H1 (cell line): ENCODE data around the gene PMS2. TPM values are rescaled to one million over a fixed set of nuclear protein-coding genes. Genes with fewer than 3 reads are reported as not detected.
"Not testable (repeated sequence)": the region's sequence is repeated elsewhere in the genome, so short reads cannot be mapped to it uniquely, and the experiment has no call there.

ENCODE experiments used
- CTCF ChIA-PET: fragments of 300-600 bp; sonication (Branson Sonifier 250); formaldehyde crosslinking; loops from one replicate; lab custom pipeline; 2021; ENCODE audit not compliant: partially characterized antibody; lab: Charles Lee
- POLR2A ChIA-PET: fragments of 300-600 bp; sonication (Branson Sonifier 250); formaldehyde crosslinking; loops from one replicate; lab custom pipeline; 2021; ENCODE audit warnings: inconsistent platforms; ENCODE audit not compliant: partially characterized antibody; lab: Charles Lee
- DNase-seq, 2 experiments: peaks; one replicate each; pipeline versions ENCODE4 v3.0.0 to v3.0.0-alpha.2; 2010 to 2022; ENCODE audit warnings: low spot score in 2 of 2, low read depth in 1 of 2, mixed read lengths in 1 of 2
- FAIRE-seq: peaks from 2 replicates; lab custom pipeline; 2011; peaks lifted over from hg19 to GRCh38; lab: Jason Lieb, UNC
- H2AFZ ChIP-seq: 2 replicates; pipeline ENCODE4 v1.8.1; 2012; ENCODE audit warnings: low read length, inconsistent platforms
- H2AK5ac ChIP-seq: 2 replicates; pipeline ENCODE4 v1.6.1; 2013; ENCODE audit warnings: low read depth, low read length
- H2BK120ac ChIP-seq: replicated peaks from 2 replicates; pipeline ENCODE3; 2013; ENCODE audit warnings: low read depth, low read length, inconsistent platforms
- H2BK12ac ChIP-seq: 2 replicates; pipeline ENCODE4 v1.6.1; 2013; ENCODE audit warnings: low read depth, low read length
- H2BK15ac ChIP-seq: 2 replicates; pipeline ENCODE4 v1.6.1; 2013; ENCODE audit warnings: low read length
- H2BK20ac ChIP-seq: 2 replicates; pipeline ENCODE4 v1.6.1; 2013; ENCODE audit warnings: low read length
- H2BK5ac ChIP-seq: 2 replicates; pipeline ENCODE4 v1.6.1; 2013; ENCODE audit warnings: low read depth, low read length
- H3K14ac ChIP-seq: 2 replicates; pipeline ENCODE4 v1.6.1; 2013; ENCODE audit warnings: inconsistent platforms; ENCODE audit not compliant: insufficient read length
- H3K18ac ChIP-seq: 2 replicates; pipeline ENCODE4 v1.6.1; 2013; ENCODE audit warnings: low read length; ENCODE audit errors: extremely low read depth
- H3K23ac ChIP-seq: 2 replicates; pipeline ENCODE4 v1.6.1; 2013; ENCODE audit warnings: inconsistent platforms; ENCODE audit not compliant: insufficient read length
- H3K23me2 ChIP-seq: 2 replicates; pipeline ENCODE4 v1.6.1; 2013; ENCODE audit warnings: low read depth, low read length
- H3K27ac ChIP-seq: 2 replicates; pipeline ENCODE4 v1.6.1; 2011; ENCODE audit warnings: low read depth, low read length, inconsistent platforms
- H3K27me3 ChIP-seq, 4 experiments: replicated peaks in 1 of 4; 1 replicate in 1 of 4; 2 replicates in 3 of 4; pipeline versions ENCODE4 v1.6.1 to v1.8.1; 2011 to 2013; ENCODE audit warnings: low read length in 3 of 4, mild to moderate bottlenecking in 3 of 4, inconsistent platforms in 2 of 4, mixed read lengths in 2 of 4, moderate library complexity in 1 of 4; ENCODE audit not compliant: control insufficient read depth in 3 of 4, insufficient read depth in 3 of 4; ENCODE audit errors: extremely low read depth in 1 of 4
- H3K36me3 ChIP-seq, 4 experiments: 2 replicates each; pipeline versions ENCODE4 v1.6.1 to v1.8.1; 2011 to 2013; ENCODE audit warnings: mild to moderate bottlenecking in 4 of 4, low read length in 3 of 4, moderate library complexity in 2 of 4, control low read depth in 1 of 4, inconsistent platforms in 1 of 4; ENCODE audit not compliant: insufficient read depth in 4 of 4, control insufficient read depth in 2 of 4
- H3K4ac ChIP-seq: replicated peaks from 2 replicates; pipeline ENCODE3; 2013; ENCODE audit warnings: low read length, low read depth, mixed read lengths, inconsistent platforms; ENCODE audit not compliant: insufficient read length
- H3K4me1 ChIP-seq, 4 experiments: replicated peaks in 1 of 4; 1 replicate in 1 of 4; 2 replicates in 3 of 4; pipeline versions ENCODE4 v1.6.1 to v1.8.1; 2011 to 2013; ENCODE audit warnings: low read length in 3 of 4, inconsistent platforms in 2 of 4, mixed read lengths in 1 of 4; ENCODE audit not compliant: insufficient read depth in 4 of 4, control insufficient read depth in 3 of 4
- H3K4me2 ChIP-seq, 2 experiments: 2 replicates each; pipeline versions ENCODE4 v1.6.1 to v1.8.1; 2011 to 2013; ENCODE audit warnings: low read depth in 2 of 2, low read length in 2 of 2, control low read depth in 1 of 2, inconsistent platforms in 1 of 2, mild to moderate bottlenecking in 1 of 2; ENCODE audit not compliant: insufficient read depth in 1 of 2
- H3K4me3 ChIP-seq, 4 experiments: fragments of 200-600, 300-600 bp in 1 of 4; sonication (generic), shearing (Covaris generic), sonication (Bioruptor Twin) in 1 of 4; 2 replicates each; pipeline versions ENCODE4 v1.5.1 to v1.8.1; 2011 to 2016; ENCODE audit warnings: low read length in 4 of 4, low read depth in 3 of 4, control low read depth in 2 of 4, inconsistent platforms in 2 of 4, mild to moderate bottlenecking in 2 of 4, mixed read lengths in 1 of 4, moderate library complexity in 1 of 4; ENCODE audit not compliant: insufficient read depth in 2 of 4; ENCODE audit errors: extremely low read depth in 1 of 4
- H3K56ac ChIP-seq: replicated peaks from 2 replicates; pipeline ENCODE3; 2013; ENCODE audit warnings: low read depth, mild to moderate bottlenecking, mixed read lengths, low read length, inconsistent platforms; ENCODE audit not compliant: insufficient read length
- H3K79me1 ChIP-seq: 2 replicates; pipeline ENCODE4 v1.6.1; 2013; ENCODE audit warnings: low read depth, low read length, control low read depth
- H3K79me2 ChIP-seq, 2 experiments: 2 replicates each; pipeline versions ENCODE4 v1.6.1 to v1.8.1; 2012 to 2013; ENCODE audit warnings: low read length in 2 of 2, mild to moderate bottlenecking in 2 of 2, inconsistent platforms in 1 of 2; ENCODE audit not compliant: insufficient read depth in 2 of 2, control insufficient read depth in 1 of 2
- H3K9ac ChIP-seq, 4 experiments: replicated peaks in 1 of 4; 1 replicate in 1 of 4; 2 replicates in 3 of 4; pipeline versions ENCODE4 v1.6.1 to v1.8.1; 2011 to 2013; ENCODE audit warnings: low read depth in 3 of 4, low read length in 3 of 4, control low read depth in 2 of 4, mild to moderate bottlenecking in 2 of 4, moderate library complexity in 2 of 4, inconsistent platforms in 1 of 4; ENCODE audit errors: extremely low read depth in 1 of 4
- H3K9me3 ChIP-seq, 2 experiments: 2 replicates each; pipeline versions ENCODE4 v1.6.1 to v1.8.1; 2012 to 2013; ENCODE audit warnings: mild to moderate bottlenecking in 2 of 2, moderate library complexity in 2 of 2, control low read depth in 1 of 2, inconsistent platforms in 1 of 2, low read depth in 1 of 2, low read length in 1 of 2, mixed read lengths in 1 of 2; ENCODE audit not compliant: insufficient read depth in 2 of 2
- H4K20me1 ChIP-seq, 2 experiments: replicated peaks in 1 of 2; 2 replicates each; pipeline versions ENCODE3 to v1.8.1; 2011 to 2013; ENCODE audit warnings: inconsistent platforms in 2 of 2, low read length in 2 of 2, mild to moderate bottlenecking in 1 of 2; ENCODE audit not compliant: insufficient read depth in 2 of 2, control insufficient read depth in 1 of 2
- H4K5ac ChIP-seq: 2 replicates; pipeline ENCODE4 v1.6.1; 2013; ENCODE audit warnings: low read length, low read depth, mixed read lengths, inconsistent platforms; ENCODE audit not compliant: insufficient read length
- H4K8ac ChIP-seq: 2 replicates; pipeline ENCODE4 v1.8.0; 2013; ENCODE audit warnings: mild to moderate bottlenecking, moderate library complexity, low read length, inconsistent platforms; ENCODE audit not compliant: insufficient read depth; ENCODE audit errors: extremely low read depth
- H4K91ac ChIP-seq: replicated peaks from 2 replicates; pipeline ENCODE3; 2013; ENCODE audit warnings: low read length, mixed read lengths, inconsistent platforms; ENCODE audit not compliant: insufficient read length
- WGBS, 2 experiments: shearing (Covaris generic) in 1 of 2; methylation state at CpG; one replicate each; pipeline versions ENCODE4 v1.1.6 to v1.1.7; 2013 to 2015; ENCODE audit warnings: low lambda C conversion rate in 2 of 2, mixed read lengths in 2 of 2, inconsistent platforms in 1 of 2, low coverage in 1 of 2, missing lambda C conversion rate in 1 of 2; ENCODE audit not compliant: insufficient replicate concordance in 2 of 2, insufficient coverage in 1 of 2, insufficient read length in 1 of 2; ENCODE audit errors: extremely low coverage in 1 of 2, missing lambda C conversion rate in 1 of 2; 5-methylcytosine and 5-hydroxymethylcytosine counted together
- polyA plus RNA-seq, 7 experiments: library from polyadenylated mRNA; depleted of rRNA in 3 of 7; stranded (reverse) in 5 of 7; unstranded in 2 of 7; fragments of >200 nt in 5 of 7; fragments of 200-250 nt in 2 of 7; gene quantifications; 1 replicate in 5 of 7; 2 replicates in 1 of 7; 4 replicates in 1 of 7; pipeline versions ENCODE4 v1.2.1 to v1.2.3, GENCODE V29; 2011 to 2013; ENCODE audit warnings: missing spikeins in 2 of 7, mixed read lengths in 2 of 7
- total RNA-seq: library from RNA; stranded (reverse); fragmentation: NEBNext Ultra II Directional; extraction: Animal tissue kit (Norgen Biotek cat#: 25700); gene quantifications from 2 replicates; pipeline ENCODE4 v1.2.1, GENCODE V29; 2021

The PMS2 gene
- total and polyA plus RNA-seq, 2 of the 8 experiments (the other 6 are each of a cell fraction or from before 2014, with no cell fraction given): 4.8 to 12.1 TPM

GRCh38 chr7:5926263-5926870 is 82.5 kb downstream of the PMS2 start:
- H2BK12ac ChIP-seq, FAIRE-seq, H2BK5ac ChIP-seq, H3K14ac ChIP-seq, H4K5ac ChIP-seq, DNase-seq, H4K20me1 ChIP-seq, POLR2A ChIA-PET, H3K4ac ChIP-seq, H3K23me2 ChIP-seq, H3K4me2 ChIP-seq, H2AFZ ChIP-seq, H3K9me3 ChIP-seq, H4K8ac ChIP-seq, H3K9ac ChIP-seq, H3K4me1 ChIP-seq, H3K23ac ChIP-seq, H2AK5ac ChIP-seq, H2BK20ac ChIP-seq, H2BK15ac ChIP-seq, H2BK120ac ChIP-seq, H4K91ac ChIP-seq, H3K79me2 ChIP-seq, H3K27me3 ChIP-seq, H3K56ac ChIP-seq, CTCF ChIA-PET, H3K79me1 ChIP-seq, H3K36me3 ChIP-seq, H3K27ac ChIP-seq, H3K18ac ChIP-seq, H3K4me3 ChIP-seq: not testable (repeated sequence)
- no CpG with 5 or more reads among the region's 13 CpGs for WGBS, 2 experiments

- FAIRE-seq, H4K20me1 ChIP-seq: not testable (repeated sequence)
- no CpG with 5 or more reads among the region's 12 CpGs for WGBS, 2 experiments
These were observed 84.2 kb downstream of the PMS2 start for GRCh38 chr7:5924630-5925029.

More at GRCh38 chr7:5924630-5925029, 84.2 kb downstream of the PMS2 start:
- H3K9ac ChIP-seq, H4K8ac ChIP-seq, DNase-seq, H3K23me2 ChIP-seq, H3K18ac ChIP-seq, H2BK15ac ChIP-seq, H2AK5ac ChIP-seq, H3K4me2 ChIP-seq, H4K91ac ChIP-seq, H3K4ac ChIP-seq, H3K9me3 ChIP-seq, H2BK120ac ChIP-seq, H3K4me3 ChIP-seq, H3K23ac ChIP-seq, H3K4me1 ChIP-seq, H3K56ac ChIP-seq, H2BK20ac ChIP-seq, H3K79me2 ChIP-seq, H4K5ac ChIP-seq, H3K27me3 ChIP-seq, CTCF ChIA-PET, H3K27ac ChIP-seq, H2AFZ ChIP-seq, H2BK12ac ChIP-seq, H3K36me3 ChIP-seq, H2BK5ac ChIP-seq, H3K79me1 ChIP-seq, H3K14ac ChIP-seq, POLR2A ChIA-PET: not testable (repeated sequence)
